HG03460 (cell line): Measurements from ENCODE around the gene OR1L8.
"Not testable (repeated sequence)": the region's sequence is repeated elsewhere in the genome, so short reads cannot be mapped to it uniquely, and the experiment has no call there.

ENCODE experiments used
- ATAC-seq: cut with Tn5 transposase; IDR thresholded peaks from one replicate; pipeline ENCODE4 v1.9.1; 2021; ENCODE audit not compliant: unreplicated experiment

Gene OR1L8, protein sequence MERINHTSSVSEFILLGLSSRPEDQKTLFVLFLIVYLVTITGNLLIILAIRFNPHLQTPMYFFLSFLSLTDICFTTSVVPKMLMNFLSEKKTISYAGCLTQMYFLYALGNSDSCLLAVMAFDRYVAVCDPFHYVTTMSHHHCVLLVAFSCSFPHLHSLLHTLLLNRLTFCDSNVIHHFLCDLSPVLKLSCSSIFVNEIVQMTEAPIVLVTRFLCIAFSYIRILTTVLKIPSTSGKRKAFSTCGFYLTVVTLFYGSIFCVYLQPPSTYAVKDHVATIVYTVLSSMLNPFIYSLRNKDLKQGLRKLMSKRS

GRCh38 chr9:122583284-122583683, at the start of gene OR1L8:
OR1L8 (minus strand) TSS chr9:122583384; CDS start chr9:122568477, 14,907 bp downstream.
- ATAC-seq = not testable (repeated sequence)

GRCh38 chr9:122619996-122620395, 36.8 kb upstream of the OR1L8 start:
- no peak for ATAC-seq

- ATAC-seq = no peak
Observed at GRCh38 chr9:122614362-122614761, 31.2 kb upstream of the OR1L8 start, which contains the start of gene OR1Q1. OR1Q1 (plus strand) TSS chr9:122614738; CDS start chr9:122614738, 0 bp downstream.

DNA sequence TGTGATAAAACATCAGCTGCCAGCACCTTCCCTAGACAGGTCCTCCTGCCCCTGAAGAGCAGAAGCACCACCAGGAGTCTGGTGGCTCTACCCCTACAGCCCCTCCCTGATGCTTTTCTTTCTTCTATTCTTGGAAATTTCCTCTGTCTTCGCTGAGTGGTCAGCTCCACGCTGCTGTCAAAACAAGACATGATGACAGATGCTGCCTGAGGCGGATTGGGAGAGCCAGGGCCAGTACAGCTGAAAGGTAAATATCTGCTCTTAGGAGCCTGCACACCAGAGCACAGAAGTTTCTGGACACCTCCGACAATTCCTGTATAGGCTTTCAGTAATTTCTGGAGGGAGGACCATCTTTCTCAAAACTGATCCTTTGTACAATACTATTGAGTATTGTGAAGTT, 26.6 kb upstream of the OR1L8 start:
- no peak for ATAC-seq

DNA sequence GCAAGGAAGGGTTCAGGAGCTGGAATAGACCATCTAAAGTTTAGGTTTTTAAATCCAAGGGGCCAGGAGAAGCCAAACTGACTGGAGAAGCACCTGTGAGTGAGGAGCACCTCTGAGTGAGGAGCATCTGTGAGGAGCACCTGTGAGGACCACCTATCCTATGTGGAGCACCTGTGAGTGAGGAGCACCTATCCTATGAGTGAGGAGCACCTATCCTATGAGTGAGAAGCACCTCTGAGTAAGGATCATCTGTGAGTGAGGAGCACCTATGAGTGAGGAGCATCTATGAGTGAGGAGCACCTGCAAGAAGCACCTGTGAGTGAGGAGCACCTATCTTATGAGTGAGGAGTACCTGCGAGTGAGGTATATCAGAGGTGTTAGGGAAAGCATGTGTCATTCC, 23.4 kb upstream of the OR1L8 start:
- no peak for ATAC-seq

DNA sequence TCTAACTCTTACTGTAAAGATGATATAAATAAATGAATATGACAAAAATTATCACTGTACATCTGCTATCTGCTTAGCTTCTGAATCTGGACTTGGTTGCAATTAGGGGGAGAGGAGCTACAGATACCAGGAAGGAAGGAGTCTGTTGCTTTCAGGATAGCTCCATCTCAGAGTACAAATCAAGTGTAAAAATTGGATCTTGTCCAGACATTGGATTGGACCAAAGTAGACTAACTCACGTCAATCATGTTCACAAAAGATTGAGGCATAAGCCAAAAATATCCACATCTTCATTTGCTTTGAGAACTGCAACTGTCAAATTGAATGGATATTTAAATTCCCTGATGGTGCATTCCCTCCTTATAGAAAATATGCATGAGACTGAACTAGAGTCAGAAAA, 22.5 kb upstream of the OR1L8 start:
- no peak for ATAC-seq

DNA sequence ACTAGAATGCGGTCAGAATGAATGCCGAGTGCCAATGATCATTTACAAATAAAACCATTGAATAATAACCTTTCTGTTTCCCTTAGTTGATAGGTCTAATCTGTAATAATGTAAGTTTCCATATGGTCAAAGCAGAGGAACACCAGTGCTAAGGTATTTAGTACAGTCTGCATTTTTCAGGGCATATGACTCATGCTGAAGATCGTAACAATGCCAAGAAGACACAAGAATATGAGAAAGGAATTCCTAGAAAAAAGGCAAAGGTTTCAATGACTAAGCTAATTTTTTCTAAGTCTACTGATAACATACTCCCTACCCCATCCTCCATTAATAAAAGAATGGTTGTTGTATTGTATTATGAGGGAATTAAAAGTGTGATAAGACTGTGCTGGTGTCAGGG, 2.8 kb downstream of the OR1L8 start:
- ATAC-seq = no peak

DNA sequence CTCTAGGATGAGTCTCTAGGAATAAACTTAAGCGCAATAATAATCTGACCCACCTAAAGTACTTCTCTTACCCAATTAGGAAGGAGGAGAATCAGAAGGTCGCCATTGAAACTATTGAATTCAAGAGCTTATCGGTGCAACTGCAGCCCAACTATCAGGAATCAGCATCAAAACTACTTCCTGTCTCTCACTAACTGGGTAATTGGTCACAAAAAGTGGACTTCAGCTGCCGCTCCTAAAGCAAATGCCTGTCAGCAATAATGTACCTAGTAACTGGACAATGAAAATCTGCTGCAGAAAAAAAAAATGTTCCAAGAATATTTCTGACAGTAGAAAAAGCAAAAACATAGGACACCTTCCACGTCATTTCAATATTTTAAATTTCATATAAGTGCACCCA, 3.3 kb downstream of the OR1L8 start:
- ATAC-seq = no peak

- ATAC-seq = no peak
Observed at GRCh38 chr9:122572456-122572855, 10.7 kb downstream of the OR1L8 start.

DNA sequence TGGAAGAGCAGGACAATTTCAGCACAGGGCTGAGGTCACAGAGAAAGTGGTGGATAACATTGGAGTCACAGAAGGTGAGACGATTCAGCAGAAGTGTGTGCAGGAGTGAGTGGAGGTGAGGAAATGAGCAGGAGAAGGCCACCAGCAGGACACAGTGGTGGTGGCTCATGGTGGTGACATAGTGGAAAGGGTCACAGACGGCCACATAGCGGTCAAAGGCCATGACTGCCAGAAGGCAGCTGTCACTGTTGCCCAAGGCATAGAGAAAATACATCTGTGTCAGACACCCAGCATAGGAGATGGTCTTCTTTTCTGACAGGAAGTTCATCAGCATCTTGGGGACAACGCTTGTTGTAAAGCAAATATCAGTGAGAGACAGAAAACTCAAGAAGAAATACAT, 15.3 kb downstream of the OR1L8 start:
- no peak for ATAC-seq

- ATAC-seq = no peak
Observed at GRCh38 chr9:122562134-122562760, 20.9 kb downstream of the OR1L8 start.

GRCh38 chr9:122561446-122561845, 21.7 kb downstream of the OR1L8 start:
- ATAC-seq = no peak

GRCh38 chr9:122552812-122553211, 30.4 kb downstream of the OR1L8 start, which contains the start of gene OR1N2:
OR1N2 (plus strand) TSS chr9:122553112; CDS start chr9:122553212, 100 bp downstream.
- no peak for ATAC-seq

GRCh38 chr9:122551371-122551770, 31.8 kb downstream of the OR1L8 start:
- no peak for ATAC-seq

GRCh38 chr9:122546196-122546595, 37.0 kb downstream of the OR1L8 start:
- ATAC-seq = no peak

DNA sequence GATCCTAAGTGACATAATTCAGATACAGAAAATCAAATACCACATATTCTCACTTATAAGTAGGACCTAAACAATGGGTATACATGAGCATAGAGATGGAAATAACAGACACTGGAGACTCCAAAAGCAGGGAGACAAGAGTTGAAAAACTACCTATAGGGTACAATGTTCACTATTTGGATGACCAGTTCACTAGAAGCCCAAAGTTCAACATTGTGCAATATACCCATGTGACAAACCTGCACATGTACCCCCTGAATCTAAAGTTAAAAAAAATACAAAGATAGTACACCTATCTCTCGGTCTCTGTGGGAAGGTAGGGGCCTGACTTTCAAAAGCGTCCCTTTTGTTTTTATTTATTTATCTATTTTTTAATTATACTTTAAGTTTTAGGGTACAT, 44.4 kb downstream of the OR1L8 start:
- ATAC-seq = no peak

DNA sequence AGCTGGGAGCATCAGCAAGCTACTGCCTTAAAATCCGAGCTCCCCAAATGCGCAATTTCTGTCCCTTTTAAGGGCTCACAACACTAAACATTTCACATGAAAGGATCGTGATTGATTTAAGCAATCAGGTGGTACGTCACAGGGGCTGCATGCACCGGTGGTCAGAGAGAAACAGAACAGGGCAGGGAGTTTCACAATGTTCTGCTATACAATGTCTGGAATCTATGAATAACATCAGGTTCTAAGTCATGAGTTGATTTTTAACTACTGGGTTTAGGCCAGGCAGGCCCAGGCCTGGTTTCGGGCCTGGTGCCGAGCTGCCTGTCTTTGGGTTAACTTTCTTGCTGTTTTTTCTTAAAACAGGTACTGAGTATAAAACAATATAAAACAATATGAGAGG, 46.1 kb downstream of the OR1L8 start:
- not testable (repeated sequence) for ATAC-seq

DNA sequence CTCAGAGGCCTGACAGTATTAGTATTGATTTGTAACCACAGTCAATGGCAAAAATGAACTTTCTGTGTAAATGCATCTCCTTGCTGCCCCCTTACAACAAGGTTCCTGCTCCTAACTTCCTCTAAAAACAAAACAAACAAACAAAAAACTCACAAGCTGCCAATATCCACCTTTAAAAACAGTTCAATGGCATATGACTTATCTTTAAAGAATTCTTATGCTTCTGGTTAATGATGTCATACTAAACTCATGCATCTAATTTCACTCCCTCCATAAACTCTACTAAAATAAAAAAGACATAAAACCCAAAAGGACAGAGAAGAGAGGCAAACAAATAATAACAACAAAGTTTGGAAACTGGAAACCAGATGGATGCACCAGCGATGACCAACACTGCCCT, 47.0 kb downstream of the OR1L8 start:
- no peak for ATAC-seq

GRCh38 chr9:122531157-122531556, 52.0 kb downstream of the OR1L8 start:
- not testable (repeated sequence) for ATAC-seq

- ATAC-seq = no peak
Observed at GRCh38 chr9:122527193-122527592, 56.0 kb downstream of the OR1L8 start, which contains the start of gene OR1N1. OR1N1 (minus strand) TSS chr9:122527293; CDS start chr9:122527293, 0 bp downstream.

GRCh38 chr9:122526602-122527001, 56.6 kb downstream of the OR1L8 start:
- ATAC-seq = no peak

GRCh38 chr9:122519376-122519775, 63.8 kb downstream of the OR1L8 start:
- ATAC-seq = no peak
